Frontal cortex (tissue), 4 donors: ENCODE measurements around the gene NRN1. TPM values are rescaled to one million over a fixed set of nuclear protein-coding genes. Genes with fewer than 3 reads are reported as not detected.
A peak's percentile ranks its signal among the peaks of the same experiment; 100 is the strongest.
"Not testable (repeated sequence)": the region's sequence is repeated elsewhere in the genome, so short reads cannot be mapped to it uniquely, and the experiment has no call there.

Source experiments
- DNase-seq, 2 donors: peaks; one replicate each; pipeline ENCODE4 v3.0.0; 2012; ENCODE audit warnings: low spot score in 2 of 2
- FAIRE-seq: peaks from 2 replicates; lab custom pipeline; 2012; peaks lifted over from hg19 to GRCh38; lab: Jason Lieb, UNC
- total RNA-seq: library from RNA; depleted of rRNA; stranded (reverse); fragments of >200 nt; gene quantifications from one replicate; pipeline ENCODE4 v1.2.3, GENCODE V29; 2014
- donor health status: control.
- donor health status: control.
- donor health status: control.

Gene NRN1
- total RNA-seq: 9.8 TPM

GRCh38 chr6:6006428-6007365 lies at the start of gene NRN1:
Gene NRN1, minus strand, starts transcription at chr6:6006925. Its CDS starts 176 bp downstream, at chr6:6006749.
- DNase-seq: peak; percentile 48 to 58
- FAIRE-seq: no peak

GRCh38 chr6:6052216-6052615 lies 45.5 kb upstream of the NRN1 start:
- no peak for FAIRE-seq
- DNase-seq: no peak

GRCh38 chr6:6046716-6047115 lies 40.0 kb upstream of the NRN1 start:
- DNase-seq (no peak), FAIRE-seq (no peak)

- no peak for DNase-seq
- no peak for FAIRE-seq
These were observed 33.3 kb upstream of the NRN1 start for GRCh38 chr6:6039946-6040509.

- no peak for FAIRE-seq
These were observed 30.5 kb upstream of the NRN1 start for GRCh38 chr6:6037179-6037578.

GRCh38 chr6:6033858-6034257 lies 27.1 kb upstream of the NRN1 start:
- no peak for FAIRE-seq
- no peak for DNase-seq

More at GRCh38 chr6:6037179-6037578, 30.5 kb upstream of the NRN1 start:
- no peak for DNase-seq

- no peak for DNase-seq
- no peak for FAIRE-seq
These were observed 19.9 kb upstream of the NRN1 start for GRCh38 chr6:6026513-6027205.

- DNase-seq (no peak), FAIRE-seq (no peak)
These were observed 19.0 kb upstream of the NRN1 start for GRCh38 chr6:6025736-6026135.

GRCh38 chr6:6024220-6024619 lies 17.5 kb upstream of the NRN1 start:
- FAIRE-seq: no peak

GRCh38 chr6:6022841-6023240 lies 16.1 kb upstream of the NRN1 start:
- not testable (repeated sequence) for FAIRE-seq, DNase-seq

More at GRCh38 chr6:6024220-6024619, 17.5 kb upstream of the NRN1 start:
- no peak for DNase-seq

GRCh38 chr6:6008648-6009421 lies 2.1 kb upstream of the NRN1 start:
- peak; percentile 77 to 78 for DNase-seq
- no peak for FAIRE-seq

- FAIRE-seq: no peak
- no peak for DNase-seq
These were observed 1.4 kb upstream of the NRN1 start for GRCh38 chr6:6008089-6008647.

GRCh38 chr6:6007366-6008088 lies 802 bp upstream of the NRN1 start:
- peak; percentile 34 to 53 for DNase-seq
- no peak for FAIRE-seq

- FAIRE-seq: no peak
- peak in 1 of 2 donors; percentile 37 for DNase-seq
These were observed 708 bp downstream of the NRN1 start for GRCh38 chr6:6006006-6006427.

GRCh38 chr6:6005051-6006005 lies 1.4 kb downstream of the NRN1 start:
- FAIRE-seq: no peak
- DNase-seq: no peak

- peak in 1 of 2 donors; percentile 33 for DNase-seq
- no peak for FAIRE-seq
These were observed 2.2 kb downstream of the NRN1 start for GRCh38 chr6:6004390-6004995.

GRCh38 chr6:6003621-6004366 lies 2.9 kb downstream of the NRN1 start:
- no peak for FAIRE-seq
- peak; percentile 35 to 41 for DNase-seq
